Kidney (tissue), 14 donors: ENCODE results near the gene NR2F1. TPM values are rescaled to one million over a fixed set of nuclear protein-coding genes. Genes with fewer than 3 reads are reported as not detected.

Experiments used
- DNase-seq, 5 donors: peaks; one replicate each; pipeline ENCODE4 v3.0.0-alpha.2; 2013 to 2020
- FAIRE-seq: peaks from 2 replicates; lab custom pipeline; 2012; peaks lifted over from hg19 to GRCh38; lab: Jason Lieb, UNC
- H3K27ac ChIP-seq, 2 donors: one replicate each; pipeline ENCODE4 v1.7.0; 2013; ENCODE audit warnings: low read depth in 2 of 2, low read length in 2 of 2, inconsistent platforms in 1 of 2
- H3K27me3 ChIP-seq: one replicate; pipeline ENCODE4 v1.7.1; 2013; ENCODE audit warnings: low read length, inconsistent platforms; ENCODE audit not compliant: control insufficient read depth, insufficient read depth
- H3K36me3 ChIP-seq, 3 donors: one replicate each; pipeline versions ENCODE4 v1.7.0 to v1.7.1; 2013; ENCODE audit warnings: low read length in 3 of 3, control low read depth in 1 of 3, inconsistent platforms in 1 of 3; ENCODE audit not compliant: insufficient read depth in 3 of 3, control insufficient read depth in 2 of 3
- H3K4me1 ChIP-seq, 3 donors: one replicate each; pipeline versions ENCODE4 v1.7.0 to v1.7.1; 2013; ENCODE audit warnings: low read length in 3 of 3, inconsistent platforms in 1 of 3, low read depth in 1 of 3; ENCODE audit not compliant: control insufficient read depth in 2 of 3, insufficient read depth in 2 of 3
- H3K4me3 ChIP-seq, 3 donors: one replicate each; pipeline versions ENCODE4 v1.7.0 to v1.8.1; 2013; ENCODE audit warnings: low read length in 3 of 3, control low read depth in 1 of 3, inconsistent platforms in 1 of 3
- H3K9ac ChIP-seq, 3 donors: one replicate each; pipeline versions ENCODE4 v1.7.0 to v1.7.1; 2013; ENCODE audit warnings: low read length in 3 of 3, control low read depth in 1 of 3, inconsistent platforms in 1 of 3
- H3K9me3 ChIP-seq, 3 donors: one replicate each; pipeline versions ENCODE4 v1.7.0 to v1.7.1; 2013; ENCODE audit warnings: low read length in 3 of 3, control low read depth in 1 of 3, inconsistent platforms in 1 of 3; ENCODE audit not compliant: control insufficient read depth in 2 of 3, insufficient read depth in 1 of 3
- intact Hi-C: fragments of 100-400 bp; cut with DNase I; formaldehyde crosslinking; loops from one replicate; pipeline ENCODE4 v1.11.1; 2022
- polyA plus RNA-seq: library from polyadenylated mRNA; stranded (reverse); fragments of 350-450 nt; fragmentation: Illumina TruSeq; extraction: RNeasy Lipid Tissue Mini Kit (QIAGEN cat#74804); gene quantifications from one replicate; pipeline ENCODE4 v1.2.3, GENCODE V29; 2014; ENCODE audit warnings: low read depth, low replicate concordance; ENCODE audit not compliant: insufficient read depth
- total RNA-seq: library from RNA; stranded (reverse); fragmentation: NEBNext Ultra II Directional; extraction: Animal tissue kit (Norgen Biotek cat#: 25700); gene quantifications from one replicate; pipeline ENCODE4 v1.2.1, GENCODE V29; 2021
- TF ChIP-seq, protein P1 (sequence below): IDR thresholded peaks from 3 replicates; pipeline ENCODE4 v1.5.1; 2012; ENCODE audit warnings: mild to moderate bottlenecking, moderate library complexity, borderline replicate concordance; ENCODE audit not compliant: insufficient read depth; ENCODE audit errors: extremely low read depth
- donor health status: control.
- donor health status: control.
- donor health status: control.
- donor health status: control.
- donor health status: control.
- donor health status: DM: yes; HTN: yes; CAD: no.
- donor health status: Normal renal cell carcinoma (clear cell type).

NR2F1 gene
- total and polyA plus RNA-seq, 2 donors from 2014 or later = 22.8 to 49.5 TPM

GRCh38 chr5:93589829-93590215 is 6.8 kb downstream of the NR2F1 start:
- Histone ChIP-seq H3K27ac (no peak overlapping the region), H3K9me3 (no peaks in the 10 kb centered on the region), H3K36me3 (peaks cover 0 to 6% (median 4%) of the 10 kb centered on the region in 3 donors), H3K4me3 (peak overlapping the region in 2 of 3 donors; percentile 61 to 92), H3K27me3 (no peaks in the 10 kb centered on the region), H3K4me1 (peaks cover 5 to 14% (median 5%) of the 10 kb centered on the region in 3 donors), H3K9ac (peak overlapping the region in 2 of 3 donors; percentile 17 to 85)
- TF ChIP-seq, protein P1, sequence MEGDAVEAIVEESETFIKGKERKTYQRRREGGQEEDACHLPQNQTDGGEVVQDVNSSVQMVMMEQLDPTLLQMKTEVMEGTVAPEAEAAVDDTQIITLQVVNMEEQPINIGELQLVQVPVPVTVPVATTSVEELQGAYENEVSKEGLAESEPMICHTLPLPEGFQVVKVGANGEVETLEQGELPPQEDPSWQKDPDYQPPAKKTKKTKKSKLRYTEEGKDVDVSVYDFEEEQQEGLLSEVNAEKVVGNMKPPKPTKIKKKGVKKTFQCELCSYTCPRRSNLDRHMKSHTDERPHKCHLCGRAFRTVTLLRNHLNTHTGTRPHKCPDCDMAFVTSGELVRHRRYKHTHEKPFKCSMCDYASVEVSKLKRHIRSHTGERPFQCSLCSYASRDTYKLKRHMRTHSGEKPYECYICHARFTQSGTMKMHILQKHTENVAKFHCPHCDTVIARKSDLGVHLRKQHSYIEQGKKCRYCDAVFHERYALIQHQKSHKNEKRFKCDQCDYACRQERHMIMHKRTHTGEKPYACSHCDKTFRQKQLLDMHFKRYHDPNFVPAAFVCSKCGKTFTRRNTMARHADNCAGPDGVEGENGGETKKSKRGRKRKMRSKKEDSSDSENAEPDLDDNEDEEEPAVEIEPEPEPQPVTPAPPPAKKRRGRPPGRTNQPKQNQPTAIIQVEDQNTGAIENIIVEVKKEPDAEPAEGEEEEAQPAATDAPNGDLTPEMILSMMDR = no peak
- peak in 3 of 5 donors; percentile 26 to 74 (median 48) for DNase-seq
- intact Hi-C loops = no loop called here
- no peak for FAIRE-seq

- Histone ChIP-seq H3K4me1 (peaks cover 3 to 14% (median 5%) of the 10 kb centered on the region in 3 donors), H3K9me3 (no peaks in the 10 kb centered on the region), H3K27me3 (no peaks in the 10 kb centered on the region), H3K9ac (peak overlapping the region in 2 of 3 donors; percentile 17 to 85), H3K36me3 (peaks cover 0 to 6% (median 4%) of the 10 kb centered on the region in 3 donors), H3K27ac (peak overlapping the region in 1 of 2 donors; percentile 34), H3K4me3 (peak overlapping the region in 2 of 3 donors; percentile 61 to 92)
- intact Hi-C loops = no loop called here
- TF ChIP-seq, protein P1 = no peak
- no peak for FAIRE-seq
- DNase-seq = peak in 2 of 5 donors; percentile 23 to 47
Measured at GRCh38 chr5:93590493-93590892, 7.5 kb downstream of the NR2F1 start.

GRCh38 chr5:93591323-93591945 is 8.4 kb downstream of the NR2F1 start:
- no peak for FAIRE-seq
- Histone ChIP-seq H3K4me1 (peaks cover 3 to 14% (median 5%) of the 10 kb centered on the region in 3 donors), H3K27ac (peak overlapping the region in 1 of 2 donors; percentile 3), H3K9me3 (no peaks in the 10 kb centered on the region), H3K9ac (peak overlapping the region in 2 of 3 donors; percentile 17 to 85), H3K36me3 (peaks cover 0 to 6% (median 4%) of the 10 kb centered on the region in 3 donors), H3K4me3 (peak overlapping the region; percentile 19 to 92 (median 61)), H3K27me3 (no peaks in the 10 kb centered on the region)
- DNase-seq = peak in 3 of 5 donors; percentile 14 to 34 (median 26)
- TF ChIP-seq, protein P1 = no peak
- intact Hi-C loops = no loop called here
